HEK293 (cell line): ENCODE data around the gene KCNT1.

Source experiments
- CTCF ChIA-PET: fragments of 350-600 bp; formaldehyde crosslinking; extraction: SDS; loops from one replicate; lab custom pipeline; 2021; ENCODE audit warnings: antibody characterized with exemption; lab: Yijun Ruan, JAX
- POLR2A ChIA-PET: fragments of 300-600 bp; formaldehyde crosslinking; extraction: SDS; loops from one replicate; lab custom pipeline; 2020; ENCODE audit warnings: antibody characterized with exemption, inconsistent platforms; lab: Yijun Ruan, JAX
- H3K27ac ChIP-seq: fragments of 200-500 bp; sonication (Bioruptor generic); 2 replicates; pipeline ENCODE4 v1.5.1; 2014; ENCODE audit warnings: low read depth, low read length, control low read depth, inconsistent platforms; ENCODE audit errors: extremely low read depth
- H3K36me3 ChIP-seq, 2 experiments: fragments of 200-500 bp in 1 of 2; sonication (Bioruptor generic) in 1 of 2; 1 replicate in 1 of 2; 2 replicates in 1 of 2; pipeline ENCODE4 v1.5.1; 2014 to 2017; ENCODE audit warnings: inconsistent platforms in 2 of 2, low read length in 2 of 2; ENCODE audit not compliant: control insufficient read depth in 2 of 2, insufficient read depth in 1 of 2
- H3K4me1 ChIP-seq: fragments of 200-500 bp; sonication (Bioruptor generic); 2 replicates; pipeline ENCODE4 v1.5.1; 2014; ENCODE audit warnings: mild to moderate bottlenecking, low read length, inconsistent platforms; ENCODE audit not compliant: control insufficient read depth, insufficient read depth
- H3K4me3 ChIP-seq: 2 replicates; pipeline ENCODE4 v1.5.1; 2011; ENCODE audit warnings: low read depth, mild to moderate bottlenecking, control low read depth, low read length, moderate library complexity
- H3K9me3 ChIP-seq: fragments of 200-500 bp; sonication (Bioruptor generic); 2 replicates; pipeline ENCODE4 v1.5.1; 2014; ENCODE audit warnings: low read depth, low read length, inconsistent platforms; ENCODE audit not compliant: control insufficient read depth, insufficient read depth
- GLI4 ChIP-seq: fragments of 450-650 bp; formaldehyde crosslinking; IDR thresholded peaks from 2 replicates; pipeline ENCODE4 v1.5.1; 2016; ENCODE audit warnings: missing biosample characterization, missing genetic modification characterization
- GLIS1 ChIP-seq: fragments of 450-650 bp; formaldehyde crosslinking; IDR thresholded peaks from 2 replicates; pipeline ENCODE4 v1.5.1; 2016; ENCODE audit warnings: missing biosample characterization, missing genetic modification characterization
- IKZF3 ChIP-seq: fragments of 450-650 bp; IDR thresholded peaks from 2 replicates; pipeline ENCODE4 v1.5.0; 2018; ENCODE audit warnings: missing biosample characterization, mild to moderate bottlenecking, missing genetic modification characterization, moderate library complexity
- MEIS1 ChIP-seq: sonication (generic); formaldehyde crosslinking; IDR thresholded peaks from 2 replicates; pipeline ENCODE4 v1.8.1; 2022; ENCODE audit warnings: missing genetic modification reagents, mild to moderate bottlenecking, borderline replicate concordance
- REST ChIP-seq: fragments of 450-650 bp; formaldehyde crosslinking; IDR thresholded peaks from 2 replicates; pipeline ENCODE4 v1.5.1; 2016; ENCODE audit warnings: missing biosample characterization, missing genetic modification characterization
- TCF7L2 ChIP-seq: IDR thresholded peaks from 2 replicates; pipeline ENCODE4 v1.6.1; 2011; ENCODE audit warnings: low read depth, mild to moderate bottlenecking, inconsistent platforms, low read length, moderate library complexity, borderline replicate concordance
- TSHZ1 ChIP-seq: fragments of 450-650 bp; formaldehyde crosslinking; IDR thresholded peaks from 2 replicates; pipeline ENCODE4 v1.5.1; 2016; ENCODE audit warnings: missing biosample characterization, missing genetic modification characterization, borderline replicate concordance
- ZFP3 ChIP-seq: fragments of 450-650 bp; formaldehyde crosslinking; IDR thresholded peaks from 2 replicates; pipeline ENCODE4 v1.5.1; 2016; ENCODE audit warnings: low read depth, missing biosample characterization, missing genetic modification characterization
- ZFP41 ChIP-seq: fragments of 450-650 bp; formaldehyde crosslinking; IDR thresholded peaks from 2 replicates; pipeline ENCODE4 v1.5.1; 2016; ENCODE audit warnings: missing biosample characterization, missing genetic modification characterization, borderline replicate concordance
- ZNF10 ChIP-seq: fragments of 450-650 bp; formaldehyde crosslinking; IDR thresholded peaks from 2 replicates; pipeline ENCODE4 v1.5.1; 2017; ENCODE audit warnings: missing biosample characterization, missing genetic modification characterization
- ZNF121 ChIP-seq: fragments of 450-650 bp; formaldehyde crosslinking; IDR thresholded peaks from 2 replicates; pipeline ENCODE4 v1.5.1; 2016; ENCODE audit warnings: missing biosample characterization, missing genetic modification characterization
- ZNF140 ChIP-seq: fragments of 450-650 bp; formaldehyde crosslinking; IDR thresholded peaks from 2 replicates; pipeline ENCODE4 v1.5.1; 2016; ENCODE audit warnings: missing biosample characterization, missing genetic modification characterization
- ZNF174 ChIP-seq: fragments of 450-650 bp; formaldehyde crosslinking; IDR thresholded peaks from 2 replicates; pipeline ENCODE4 v1.5.0; 2017; ENCODE audit warnings: missing biosample characterization, mild to moderate bottlenecking, missing genetic modification characterization
- ZNF2 ChIP-seq: fragments of 450-650 bp; formaldehyde crosslinking; IDR thresholded peaks from 2 replicates; pipeline ENCODE4 v1.5.1; 2016; ENCODE audit warnings: missing biosample characterization, missing genetic modification characterization
- ZNF202 ChIP-seq: fragments of 450-650 bp; formaldehyde crosslinking; IDR thresholded peaks from 2 replicates; pipeline ENCODE4 v1.5.1; 2016; ENCODE audit warnings: missing biosample characterization, missing genetic modification characterization, borderline replicate concordance
- ZNF223 ChIP-seq: fragments of 450-650 bp; formaldehyde crosslinking; IDR thresholded peaks from 2 replicates; pipeline ENCODE4 v1.5.1; 2016; ENCODE audit warnings: missing biosample characterization, missing genetic modification characterization
- ZNF311 ChIP-seq: fragments of 450-650 bp; formaldehyde crosslinking; IDR thresholded peaks from 2 replicates; pipeline ENCODE4 v1.5.1; 2017; ENCODE audit warnings: missing biosample characterization, missing genetic modification characterization, borderline replicate concordance
- ZNF423 ChIP-seq: fragments of 450-650 bp; formaldehyde crosslinking; IDR thresholded peaks from 2 replicates; pipeline ENCODE4 v1.5.1; 2016; ENCODE audit warnings: missing biosample characterization, missing genetic modification characterization
- ZNF530 ChIP-seq: fragments of 450-650 bp; formaldehyde crosslinking; IDR thresholded peaks from 2 replicates; pipeline ENCODE4 v1.5.1; 2016; ENCODE audit warnings: low read depth, missing biosample characterization, missing genetic modification characterization
- ZNF571 ChIP-seq: fragments of 450-650 bp; formaldehyde crosslinking; IDR thresholded peaks from 2 replicates; pipeline ENCODE4 v1.5.0; 2017; ENCODE audit warnings: missing biosample characterization, missing genetic modification characterization
- ZNF692 ChIP-seq: fragments of 450-650 bp; formaldehyde crosslinking; IDR thresholded peaks from 2 replicates; pipeline ENCODE4 v1.5.1; 2016; ENCODE audit warnings: missing biosample characterization, missing genetic modification characterization
- ZNF747 ChIP-seq: fragments of 450-650 bp; formaldehyde crosslinking; IDR thresholded peaks from 2 replicates; pipeline ENCODE4 v1.5.1; 2016; ENCODE audit warnings: missing biosample characterization, missing genetic modification characterization
- ZNF791 ChIP-seq: fragments of 450-650 bp; formaldehyde crosslinking; IDR thresholded peaks from 2 replicates; pipeline ENCODE4 v1.5.1; 2016; ENCODE audit warnings: missing biosample characterization, missing genetic modification characterization
- ZSCAN30 ChIP-seq: fragments of 450-650 bp; IDR thresholded peaks from 2 replicates; pipeline ENCODE4 v1.5.1; 2018; ENCODE audit warnings: missing biosample characterization, mild to moderate bottlenecking, missing genetic modification characterization, moderate library complexity

The KCNT1 gene

GRCh38 chr9:135811801-135812200 is 109.8 kb downstream of the KCNT1 start:
- POLR2A ChIA-PET: no interaction called here
- Histone ChIP-seq H3K9me3 (no peaks in the 10 kb centered on the region), H3K27ac (no peak overlapping the region), H3K36me3 (peaks cover 0 to 77% of the 10 kb centered on the region in 2 experiments; a peak in 2 of 3 replicates), H3K4me3 (no peak overlapping the region), H3K4me1 (no peaks in the 10 kb centered on the region)
- CTCF ChIA-PET: interaction anchor here (0.6 to 4.0 kb wide), 2 partner anchors 14 to 148 kb away, joined by 3 to 23 read pairs; no protein-coding TSS in a partner anchor
- TF ChIP-seq IKZF3: no peak
- no peak for TF ChIP-seq ZNF140 (tag by site-specific recombination)
- no peak for TF ChIP-seq TCF7L2
- no peak for TF ChIP-seq ZNF692 (tag by site-specific recombination)

GRCh38 chr9:135812961-135813360 is 111.0 kb downstream of the KCNT1 start:
- CTCF ChIA-PET: no interaction called here
- Histone ChIP-seq H3K9me3 (no peaks in the 10 kb centered on the region), H3K27ac (no peak overlapping the region), H3K36me3 (peaks cover 0 to 86% of the 10 kb centered on the region in 2 experiments; a peak in 2 of 3 replicates), H3K4me3 (no peak overlapping the region), H3K4me1 (no peaks in the 10 kb centered on the region)
- TF ChIP-seq GLI4 (tag by site-specific recombination): no peak
- TF ChIP-seq ZNF423 (tag by site-specific recombination): no peak
- no peak for TF ChIP-seq ZFP41 (tag by site-specific recombination)
- no peak for TF ChIP-seq ZNF223 (tag by site-specific recombination)
- TF ChIP-seq ZNF311 (tag by site-specific recombination): no peak
- no peak for TF ChIP-seq ZSCAN30 (tag by site-specific recombination)
- no peak for TF ChIP-seq ZNF571 (tag by site-specific recombination)
- no peak for TF ChIP-seq GLIS1 (tag by site-specific recombination)
- no peak for TF ChIP-seq MEIS1 (CRISPR knock-in tag)
- TF ChIP-seq ZNF2 (tag by site-specific recombination): no peak
- no peak for TF ChIP-seq ZNF747
- no peak for TF ChIP-seq ZNF174
- TF ChIP-seq ZNF530 (tag by site-specific recombination): no peak
- TF ChIP-seq ZNF10 (tag by site-specific recombination): no peak
- POLR2A ChIA-PET: no interaction called here

GRCh38 chr9:135813671-135814290 is 111.8 kb downstream of the KCNT1 start:
- H3K27ac ChIP-seq: no peak overlapping the region
- ChIA-PET CTCF (interaction anchor here (0.8 kb wide), 1 partner anchor 17 kb away, joined by 3 read pairs; no protein-coding TSS in a partner anchor), POLR2A (interaction anchor here (0.6 kb wide), 1 partner anchor 310 kb away, joined by 7 read pairs; no protein-coding TSS in a partner anchor)
- no peaks in the 10 kb centered on the region for H3K4me1 ChIP-seq
- no peaks in the 10 kb centered on the region for H3K9me3 ChIP-seq
- peaks cover 0 to 93% of the 10 kb centered on the region in 2 experiments; a peak in 2 of 3 replicates for H3K36me3 ChIP-seq
- no peak overlapping the region for H3K4me3 ChIP-seq
- TF ChIP-seq ZNF121 (tag by site-specific recombination): no peak
- TF ChIP-seq REST (tag by site-specific recombination): no peak
- TF ChIP-seq ZNF791: no peak
- TF ChIP-seq TSHZ1 (tag by site-specific recombination): no peak
- no peak for TF ChIP-seq ZFP3 (tag by site-specific recombination)
- no peak for TF ChIP-seq ZNF202 (tag by site-specific recombination)
